Prostate gland (tissue), 2 donors: ENCODE results near the gene SMIM24. TPM values are rescaled to one million over a fixed set of nuclear protein-coding genes. Genes with fewer than 3 reads are reported as not detected.
"Not testable (repeated sequence)": the region's sequence is repeated elsewhere in the genome, so short reads cannot be mapped to it uniquely, and the experiment has no call there.

Source experiments
- DNase-seq: peaks from one replicate; pipeline ENCODE4 v3.0.0-alpha.2; 2019; ENCODE audit warnings: low spot score
- H3K27ac ChIP-seq, 2 donors: fragments of 200-600 bp; sonication (generic); 2 replicates each; pipeline ENCODE4 v1.5.1; 2017 to 2019
- H3K27me3 ChIP-seq: fragments of 200-600 bp; sonication (generic); replicated peaks from 2 replicates; pipeline ENCODE4 v1.5.1; 2019; ENCODE audit not compliant: insufficient read depth
- H3K36me3 ChIP-seq, 2 donors: fragments of 200-600 bp; sonication (generic); 1 replicate in 1 of 2; 2 replicates in 1 of 2; pipeline versions ENCODE4 v1.5.1 to v1.8.1; 2017 to 2019
- H3K4me1 ChIP-seq: fragments of 200-600 bp; sonication (generic); replicated peaks from 2 replicates; pipeline ENCODE4 v1.5.1; 2019
- H3K4me3 ChIP-seq, 2 donors: fragments of 200-600 bp; sonication (generic); 2 replicates each; pipeline ENCODE4 v1.5.1; 2017 to 2019
- H3K9me3 ChIP-seq: fragments of 200-600 bp; sonication (generic); 2 replicates; pipeline ENCODE4 v1.5.1; 2017
- CTCF ChIP-seq, 4 experiments: fragments of 200-600 bp in 2 of 4; fragments of 450-650 bp in 2 of 4; sonication (generic) in 2 of 4; IDR thresholded peaks; 1 replicate in 3 of 4; 2 replicates in 1 of 4; pipeline ENCODE4 v1.5.1; 2016 to 2019; ENCODE audit warnings: antibody characterized with exemption in 4 of 4, mild to moderate bottlenecking in 2 of 4, moderate library complexity in 2 of 4
- POLR2A ChIP-seq: fragments of 450-650 bp; IDR thresholded peaks from one replicate; pipeline ENCODE4 v1.6.1; 2016; ENCODE audit warnings: antibody characterized with exemption, mild to moderate bottlenecking
- POLR2AphosphoS5 ChIP-seq: sonication (generic); formaldehyde crosslinking; IDR thresholded peaks from one replicate; pipeline ENCODE4 v1.6.1; 2017; ENCODE audit warnings: antibody characterized with exemption
- WGBS: methylation state at CpG from one replicate; pipeline ENCODE4 v1.1.5; 2018; 5-methylcytosine and 5-hydroxymethylcytosine counted together
- intact Hi-C: fragments of 100-400 bp; cut with DNase I; formaldehyde crosslinking; loops from one replicate; pipeline ENCODE4 v1.14.2; 2022
- total RNA-seq, 2 donors: library from RNA; depleted of rRNA; stranded (reverse); fragments of >200 nt; gene quantifications; one replicate each; pipeline ENCODE4 v1.1.0, GENCODE V29; 2016

Gene SMIM24
- total RNA-seq, 2 donors from 2014 or later, result 0.32 to 1.6 TPM

GRCh38 chr19:3511506-3512251 lies 31.4 kb upstream of the SMIM24 start:
- intact Hi-C loops, result no loop called here
- no peaks in the 10 kb centered on the region for H3K9me3 ChIP-seq
- no peak overlapping the region for H3K4me3 ChIP-seq
- no peak for DNase-seq
- H3K4me1 ChIP-seq, result peaks cover 2% of the 10 kb centered on the region
- no peak for TF ChIP-seq POLR2AphosphoS5
- TF ChIP-seq CTCF (IDR thresholded peaks at IDR 0.05), result no peak
- TF ChIP-seq POLR2A, result no peak
- H3K27ac ChIP-seq, result no peak overlapping the region
- H3K27me3 ChIP-seq, result no peaks in the 10 kb centered on the region
- 73% methylated on average over 23 of the region's 26 CpGs for WGBS
- no peaks in the 10 kb centered on the region for H3K36me3 ChIP-seq

- Histone ChIP-seq H3K4me3 (no peak overlapping the region), H3K9me3 (no peaks in the 10 kb centered on the region), H3K27ac (no peak overlapping the region), H3K36me3 (no peaks in the 10 kb centered on the region), H3K27me3 (no peaks in the 10 kb centered on the region), H3K4me1 (no peaks in the 10 kb centered on the region)
- TF ChIP-seq CTCF (IDR thresholded peaks at IDR 0.05) (no peak), POLR2A (no peak), POLR2AphosphoS5 (no peak)
- intact Hi-C loops, result no loop called here
- 84% methylated on average over 21 of the region's 22 CpGs for WGBS
- no peak for DNase-seq
These were observed 30.4 kb upstream of the SMIM24 start for GRCh38 chr19:3510727-3511126.

GRCh38 chr19:3509566-3509989 lies 29.3 kb upstream of the SMIM24 start:
- intact Hi-C loops, result loop anchor here (10.0 kb wide), 1 partner anchor 65 kb away; the partner anchor contains the start of gene HMG20B
- Histone ChIP-seq H3K4me3 (no peak overlapping the region), H3K27ac (no peak overlapping the region), H3K27me3 (no peaks in the 10 kb centered on the region), H3K9me3 (no peaks in the 10 kb centered on the region), H3K36me3 (no peaks in the 10 kb centered on the region), H3K4me1 (no peaks in the 10 kb centered on the region)
- 85% methylated on average over 15 of the region's 15 CpGs for WGBS
- no peak for DNase-seq
- no peak for TF ChIP-seq CTCF (IDR thresholded peaks at IDR 0.05)
- TF ChIP-seq POLR2A, result no peak
- no peak for TF ChIP-seq POLR2AphosphoS5

GRCh38 chr19:3508771-3509535 lies 28.6 kb upstream of the SMIM24 start:
- WGBS, result 84% methylated on average over 19 of the region's 23 CpGs
- H3K36me3 ChIP-seq, result no peaks in the 10 kb centered on the region

GRCh38 chr19:3508121-3508661 lies 27.9 kb upstream of the SMIM24 start:
- H3K27ac ChIP-seq, H3K27me3 ChIP-seq, H3K9me3 ChIP-seq, H3K36me3 ChIP-seq, DNase-seq, H3K4me3 ChIP-seq, H3K4me1 ChIP-seq: not testable (repeated sequence)
- 93% methylated on average over 18 of the region's 18 CpGs for WGBS
- intact Hi-C loops, result loop anchor here (10.0 kb wide), 1 partner anchor 67 kb away; the partner anchor contains the start of gene HMG20B

More at GRCh38 chr19:3508771-3509535, 28.6 kb upstream of the SMIM24 start:
- Histone ChIP-seq H3K27ac (no peak overlapping the region), H3K27me3 (no peaks in the 10 kb centered on the region), H3K4me3 (no peak overlapping the region), H3K4me1 (no peaks in the 10 kb centered on the region), H3K9me3 (no peaks in the 10 kb centered on the region)
- TF ChIP-seq CTCF (IDR thresholded peaks at IDR 0.05), result no peak
- no peak for TF ChIP-seq POLR2AphosphoS5
- TF ChIP-seq POLR2A, result no peak
- intact Hi-C loops, result loop anchor here (10.0 kb wide), 1 partner anchor 66 kb away; the partner anchor contains the start of gene HMG20B
- DNase-seq, result no peak
